ENCODE results near the gene OPTN. TPM values are rescaled to one million over a fixed set of nuclear protein-coding genes. Genes with fewer than 3 reads are reported as not detected.

Gene OPTN
- polyA plus RNA-seq, 1 donor from 2014 or later = 38.2 TPM

DNA sequence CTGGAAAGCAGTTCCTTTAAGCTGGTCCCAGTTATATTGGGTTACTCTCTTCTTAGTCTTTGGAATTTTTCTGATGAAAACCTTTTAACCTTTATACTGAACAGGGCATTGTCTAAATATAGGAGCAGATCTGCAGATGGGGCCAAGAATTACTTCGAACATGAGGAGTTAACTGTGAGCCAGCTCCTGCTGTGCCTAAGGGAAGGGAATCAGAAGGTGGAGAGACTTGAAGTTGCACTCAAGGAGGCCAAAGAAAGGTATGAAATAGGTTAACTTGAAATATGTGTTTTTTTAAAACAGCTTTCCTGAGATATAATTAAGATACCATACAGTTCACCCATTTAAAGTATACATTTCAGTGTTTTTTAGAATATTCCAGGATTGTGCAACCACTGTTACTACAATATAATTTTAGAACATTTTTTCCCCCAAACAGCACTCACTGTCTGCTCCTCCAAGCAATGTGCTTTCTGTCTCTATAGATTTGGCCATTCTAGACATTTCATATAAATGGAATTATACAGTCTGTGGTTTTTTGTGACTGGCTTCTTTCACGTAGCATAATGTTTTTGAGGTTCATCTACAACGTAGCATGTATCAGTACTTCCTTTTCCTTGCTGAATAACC lies 18.9 kb downstream of the OPTN start:
- Histone ChIP-seq H3K27ac (ENCODE audit: low read length) (no peak overlapping the region), H3F3A (ENCODE audit: insufficient read depth, low read length, poor library complexity, severe bottlenecking) (no peaks in the 10 kb centered on the region), H3K36me3 (ENCODE audit: insufficient read depth, low read length) (peaks cover 10% of the 10 kb centered on the region), H3K9me2 (ENCODE audit: insufficient read depth, low read length) (no peaks in the 10 kb centered on the region), H2AFZ (ENCODE audit: low read depth, low read length) (no peak overlapping the region), H3K4me3 (ENCODE audit: low read length) (no peak overlapping the region), H4K20me1 (ENCODE audit: insufficient read depth) (no peaks in the 10 kb centered on the region), H3K27me3 (ENCODE audit: insufficient read depth, low read depth, low read length) (no peaks in the 10 kb centered on the region), H3K9me3 (ENCODE audit: low read length) (no peaks in the 10 kb centered on the region), H3K79me2 (replicated peaks; ENCODE audit: insufficient read depth, low read length) (no peaks in the 10 kb centered on the region), H3K9ac (ENCODE audit: low read length) (no peak overlapping the region), H3K4me2 (ENCODE audit: low read length) (no peak overlapping the region)
- TF ChIP-seq, protein P1, sequence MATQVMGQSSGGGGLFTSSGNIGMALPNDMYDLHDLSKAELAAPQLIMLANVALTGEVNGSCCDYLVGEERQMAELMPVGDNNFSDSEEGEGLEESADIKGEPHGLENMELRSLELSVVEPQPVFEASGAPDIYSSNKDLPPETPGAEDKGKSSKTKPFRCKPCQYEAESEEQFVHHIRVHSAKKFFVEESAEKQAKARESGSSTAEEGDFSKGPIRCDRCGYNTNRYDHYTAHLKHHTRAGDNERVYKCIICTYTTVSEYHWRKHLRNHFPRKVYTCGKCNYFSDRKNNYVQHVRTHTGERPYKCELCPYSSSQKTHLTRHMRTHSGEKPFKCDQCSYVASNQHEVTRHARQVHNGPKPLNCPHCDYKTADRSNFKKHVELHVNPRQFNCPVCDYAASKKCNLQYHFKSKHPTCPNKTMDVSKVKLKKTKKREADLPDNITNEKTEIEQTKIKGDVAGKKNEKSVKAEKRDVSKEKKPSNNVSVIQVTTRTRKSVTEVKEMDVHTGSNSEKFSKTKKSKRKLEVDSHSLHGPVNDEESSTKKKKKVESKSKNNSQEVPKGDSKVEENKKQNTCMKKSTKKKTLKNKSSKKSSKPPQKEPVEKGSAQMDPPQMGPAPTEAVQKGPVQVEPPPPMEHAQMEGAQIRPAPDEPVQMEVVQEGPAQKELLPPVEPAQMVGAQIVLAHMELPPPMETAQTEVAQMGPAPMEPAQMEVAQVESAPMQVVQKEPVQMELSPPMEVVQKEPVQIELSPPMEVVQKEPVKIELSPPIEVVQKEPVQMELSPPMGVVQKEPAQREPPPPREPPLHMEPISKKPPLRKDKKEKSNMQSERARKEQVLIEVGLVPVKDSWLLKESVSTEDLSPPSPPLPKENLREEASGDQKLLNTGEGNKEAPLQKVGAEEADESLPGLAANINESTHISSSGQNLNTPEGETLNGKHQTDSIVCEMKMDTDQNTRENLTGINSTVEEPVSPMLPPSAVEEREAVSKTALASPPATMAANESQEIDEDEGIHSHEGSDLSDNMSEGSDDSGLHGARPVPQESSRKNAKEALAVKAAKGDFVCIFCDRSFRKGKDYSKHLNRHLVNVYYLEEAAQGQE (IDR thresholded peaks at IDR 0.05; ENCODE audit: borderline replicate concordance) = no peak
- TF ChIP-seq, protein P2, sequence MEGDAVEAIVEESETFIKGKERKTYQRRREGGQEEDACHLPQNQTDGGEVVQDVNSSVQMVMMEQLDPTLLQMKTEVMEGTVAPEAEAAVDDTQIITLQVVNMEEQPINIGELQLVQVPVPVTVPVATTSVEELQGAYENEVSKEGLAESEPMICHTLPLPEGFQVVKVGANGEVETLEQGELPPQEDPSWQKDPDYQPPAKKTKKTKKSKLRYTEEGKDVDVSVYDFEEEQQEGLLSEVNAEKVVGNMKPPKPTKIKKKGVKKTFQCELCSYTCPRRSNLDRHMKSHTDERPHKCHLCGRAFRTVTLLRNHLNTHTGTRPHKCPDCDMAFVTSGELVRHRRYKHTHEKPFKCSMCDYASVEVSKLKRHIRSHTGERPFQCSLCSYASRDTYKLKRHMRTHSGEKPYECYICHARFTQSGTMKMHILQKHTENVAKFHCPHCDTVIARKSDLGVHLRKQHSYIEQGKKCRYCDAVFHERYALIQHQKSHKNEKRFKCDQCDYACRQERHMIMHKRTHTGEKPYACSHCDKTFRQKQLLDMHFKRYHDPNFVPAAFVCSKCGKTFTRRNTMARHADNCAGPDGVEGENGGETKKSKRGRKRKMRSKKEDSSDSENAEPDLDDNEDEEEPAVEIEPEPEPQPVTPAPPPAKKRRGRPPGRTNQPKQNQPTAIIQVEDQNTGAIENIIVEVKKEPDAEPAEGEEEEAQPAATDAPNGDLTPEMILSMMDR (IDR thresholded peaks at IDR 0.05; ENCODE audit: poor library complexity, severe bottlenecking) = no peak
- TF ChIP-seq POLR2AphosphoS5 (IDR thresholded peaks at IDR 0.05) (no peak), MXI1 (conservative IDR thresholded peaks at IDR 0.05; ENCODE audit: poor library complexity, severe bottlenecking) (no peak), SMC3 (conservative IDR thresholded peaks at IDR 0.05; ENCODE audit: poor library complexity) (no peak), EZH2 (IDR thresholded peaks at IDR 0.05; ENCODE audit: borderline replicate concordance, insufficient read depth, low read length, poor library complexity, severe bottlenecking) (no peak), EP300 (conservative IDR thresholded peaks at IDR 0.05; ENCODE audit: poor library complexity, severe bottlenecking) (no peak), TAF1 (IDR thresholded peaks at IDR 0.05; ENCODE audit: low read depth) (no peak), RAD21 (conservative IDR thresholded peaks at IDR 0.05) (no peak)

DNA sequence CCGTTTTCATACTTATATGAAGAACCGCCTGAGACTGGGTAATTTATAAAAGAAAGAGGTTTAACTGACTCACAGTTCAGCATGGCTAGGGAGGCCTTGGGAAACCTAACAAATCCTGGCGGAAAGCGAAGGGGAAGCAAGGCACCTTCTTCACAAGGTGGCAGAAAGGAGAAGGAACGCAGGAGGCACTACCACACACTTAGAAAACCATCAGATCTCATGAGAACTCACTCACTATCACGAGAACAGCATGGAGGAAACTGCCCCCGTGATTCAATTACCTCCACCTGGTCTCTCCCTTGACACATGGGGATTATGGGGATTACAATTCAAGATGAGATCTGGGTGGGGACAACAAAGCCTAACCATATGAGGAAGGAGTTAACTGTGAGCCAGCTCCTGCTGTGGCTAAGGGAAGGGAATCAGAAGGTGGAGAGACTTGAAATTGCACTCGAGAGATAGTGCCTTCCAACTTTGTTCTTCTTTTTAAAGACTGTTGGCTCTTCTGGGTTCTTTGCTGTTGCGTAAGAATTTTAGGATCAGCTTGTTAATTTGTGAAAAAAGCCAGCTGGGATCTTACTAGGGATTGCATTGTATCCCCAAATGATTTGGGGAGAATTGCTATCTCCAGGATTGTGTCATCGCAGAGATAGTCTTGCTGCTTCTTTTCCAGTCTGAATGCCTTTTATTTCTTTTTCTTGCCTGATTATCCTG lies 21.0 kb downstream of the OPTN start:
- Histone ChIP-seq H3K27ac (ENCODE audit: low read length) (no peak overlapping the region), H3K79me2 (replicated peaks; ENCODE audit: insufficient read depth, low read length) (no peaks in the 10 kb centered on the region), H2AFZ (ENCODE audit: low read depth, low read length) (no peak overlapping the region), H3K9ac (ENCODE audit: low read length) (no peak overlapping the region), H3F3A (ENCODE audit: insufficient read depth, low read length, poor library complexity, severe bottlenecking) (no peaks in the 10 kb centered on the region), H3K4me2 (ENCODE audit: low read length) (no peak overlapping the region), H3K9me3 (ENCODE audit: low read length) (no peaks in the 10 kb centered on the region), H4K20me1 (ENCODE audit: insufficient read depth) (no peaks in the 10 kb centered on the region), H3K27me3 (ENCODE audit: insufficient read depth, low read depth, low read length) (no peaks in the 10 kb centered on the region), H3K4me3 (ENCODE audit: low read length) (no peak overlapping the region), H3K9me2 (ENCODE audit: insufficient read depth, low read length) (no peaks in the 10 kb centered on the region), H3K36me3 (ENCODE audit: insufficient read depth, low read length) (peaks cover 13% of the 10 kb centered on the region)
- TF ChIP-seq RAD21 (conservative IDR thresholded peaks at IDR 0.05) (no peak), POLR2AphosphoS5 (IDR thresholded peaks at IDR 0.05) (no peak), EZH2 (IDR thresholded peaks at IDR 0.05; ENCODE audit: borderline replicate concordance, insufficient read depth, low read length, poor library complexity, severe bottlenecking) (no peak), SMC3 (conservative IDR thresholded peaks at IDR 0.05; ENCODE audit: poor library complexity) (no peak), TAF1 (IDR thresholded peaks at IDR 0.05; ENCODE audit: low read depth) (no peak), EP300 (conservative IDR thresholded peaks at IDR 0.05; ENCODE audit: poor library complexity, severe bottlenecking) (no peak)
- TF ChIP-seq, protein P1 (IDR thresholded peaks at IDR 0.05; ENCODE audit: borderline replicate concordance) = no peak
